ENCODE results near the gene TIMM29.
"Not testable (repeated sequence)": the region's sequence is repeated elsewhere in the genome, so short reads cannot be mapped to it uniquely, and the experiment has no call there.

TIMM29 gene

GRCh38 chr19:10936661-10937084 is 8.1 kb downstream of the TIMM29 start:
- no peak for DNase-seq (ENCODE audit: low read depth in 3 of 3, low spot score in 1 of 3)

GRCh38 chr19:10941649-10942048 is 13.0 kb downstream of the TIMM29 start:
- not testable (repeated sequence) for DNase-seq (ENCODE audit: low read depth in 3 of 3, low spot score in 1 of 3)

- DNase-seq (ENCODE audit: low read depth in 3 of 3, low spot score in 1 of 3): not testable (repeated sequence)
Observed at GRCh38 chr19:10943412-10943811, 14.8 kb downstream of the TIMM29 start.

GRCh38 chr19:10945264-10945663 is 16.7 kb downstream of the TIMM29 start:
- no peak for DNase-seq (ENCODE audit: low read depth in 3 of 3, low spot score in 1 of 3)

DNA sequence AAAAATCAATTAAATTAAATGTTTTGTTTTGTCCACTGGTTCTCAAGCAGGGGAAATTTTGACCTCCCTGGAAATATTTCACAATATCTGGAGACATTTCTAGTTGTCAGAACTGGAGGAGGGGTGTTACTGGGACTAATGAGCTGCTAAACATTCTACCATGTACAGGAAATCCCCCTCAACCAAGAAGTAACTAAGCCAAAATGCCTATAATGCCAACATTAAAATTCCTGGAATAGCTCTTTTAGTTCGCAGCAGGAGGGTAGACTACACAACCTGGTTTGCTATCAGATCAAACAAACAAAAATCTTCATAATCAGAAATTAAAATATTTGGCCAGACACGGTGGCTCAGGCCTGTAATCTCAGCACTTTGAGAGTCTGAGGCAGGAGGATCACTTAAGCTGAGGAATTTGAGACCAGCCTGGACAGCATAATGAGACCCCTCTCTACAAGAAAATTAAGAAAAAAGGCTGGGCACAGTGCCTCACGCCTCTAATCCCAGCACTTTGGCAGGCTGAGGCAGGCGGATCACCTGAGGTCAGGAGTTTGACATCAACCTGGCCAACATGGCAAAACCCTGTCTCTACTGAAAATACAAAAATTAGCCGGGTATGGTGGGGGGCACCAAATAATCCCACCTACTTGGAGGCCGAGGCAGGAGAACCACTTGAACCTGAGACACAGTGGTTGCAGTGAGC is 18.5 kb downstream of the TIMM29 start:
- DNase-seq (ENCODE audit: low read depth in 3 of 3, low spot score in 1 of 3): no peak

GRCh38 chr19:10952809-10953208 is 24.2 kb downstream of the TIMM29 start:
- no peak for DNase-seq (ENCODE audit: low read depth in 3 of 3, low spot score in 1 of 3)

DNA sequence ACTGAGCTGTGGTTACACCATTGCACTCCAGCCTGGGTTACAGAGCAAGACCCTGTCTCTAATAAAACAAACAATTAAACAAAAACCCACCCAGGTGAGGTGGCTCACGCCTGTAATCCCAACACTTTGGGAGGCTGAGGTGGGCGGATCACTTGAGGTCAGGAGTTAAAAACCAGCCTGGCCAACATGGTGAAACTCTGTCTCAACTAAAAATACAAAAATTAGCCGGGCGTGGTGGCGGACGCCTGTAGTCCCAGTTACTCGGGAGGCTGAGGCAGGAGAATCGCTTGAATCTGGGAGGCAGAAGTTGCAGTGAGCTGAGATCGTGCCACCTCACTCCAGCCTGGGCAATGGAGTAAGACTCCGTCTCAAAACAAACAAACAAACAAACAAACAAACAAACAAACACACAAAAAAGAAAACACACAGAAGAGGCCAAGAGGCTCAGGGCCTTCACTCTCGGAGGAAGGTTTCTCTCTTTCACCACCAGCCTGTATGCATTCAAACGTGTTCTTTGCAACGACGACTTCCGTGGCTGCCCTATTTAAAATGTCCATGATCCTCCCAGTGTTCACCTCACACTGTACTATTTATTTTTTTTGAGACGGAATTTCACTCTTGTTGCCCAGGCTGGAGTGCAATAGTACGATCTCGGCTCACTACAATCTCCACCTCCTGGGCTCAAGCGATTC is 30.8 kb downstream of the TIMM29 start:
- DNase-seq (ENCODE audit: low read depth in 3 of 3, low spot score in 1 of 3): not testable (repeated sequence)

DNA sequence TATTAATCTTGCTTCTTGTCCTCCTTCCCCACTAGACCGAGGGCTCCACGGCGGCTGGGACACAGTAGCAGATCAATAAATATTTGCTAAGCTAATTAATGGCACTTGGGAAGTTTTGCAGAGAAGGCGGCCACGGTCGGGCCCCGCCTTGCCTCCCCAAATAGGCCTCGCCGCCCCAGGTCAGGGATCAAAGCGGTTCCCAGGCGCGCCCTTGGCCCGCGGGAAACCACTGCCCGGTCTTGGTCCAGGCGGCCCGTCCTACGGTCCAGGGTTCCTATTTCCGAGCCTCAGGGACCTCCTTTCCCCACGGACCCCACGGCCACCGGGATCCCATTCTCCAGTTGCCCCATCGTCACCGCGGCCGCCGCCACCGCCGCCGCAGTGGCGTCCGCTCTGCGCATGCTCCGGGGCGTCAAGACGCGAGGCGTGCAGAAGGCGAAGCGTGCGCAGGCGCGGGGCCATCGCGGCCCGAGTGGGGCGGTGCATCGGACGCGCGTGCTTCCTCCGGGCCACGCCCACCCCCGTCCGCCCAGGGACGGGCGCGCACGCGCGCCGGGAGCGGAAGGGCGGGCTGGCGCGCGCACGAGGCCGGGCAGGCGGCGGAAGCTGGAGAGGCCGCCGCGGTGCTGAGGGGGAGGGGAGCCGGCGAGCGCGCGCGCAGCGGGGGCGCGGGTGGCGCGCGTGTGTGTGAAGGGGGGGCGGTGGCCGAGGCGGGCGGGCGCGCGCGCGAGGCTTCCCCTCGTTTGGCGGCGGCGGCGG is 31.9 kb downstream of the TIMM29 start, which contains the start of gene SMARCA4:
TSS of gene SMARCA4 (plus strand) at position 717 of the 759 bp plus-strand sequence. CDS start 23,122 bp downstream, outside the sequence.
- DNase-seq (ENCODE audit: low read depth in 3 of 3, low spot score in 1 of 3): peak; percentile 97 to 98 (median 98)

DNA sequence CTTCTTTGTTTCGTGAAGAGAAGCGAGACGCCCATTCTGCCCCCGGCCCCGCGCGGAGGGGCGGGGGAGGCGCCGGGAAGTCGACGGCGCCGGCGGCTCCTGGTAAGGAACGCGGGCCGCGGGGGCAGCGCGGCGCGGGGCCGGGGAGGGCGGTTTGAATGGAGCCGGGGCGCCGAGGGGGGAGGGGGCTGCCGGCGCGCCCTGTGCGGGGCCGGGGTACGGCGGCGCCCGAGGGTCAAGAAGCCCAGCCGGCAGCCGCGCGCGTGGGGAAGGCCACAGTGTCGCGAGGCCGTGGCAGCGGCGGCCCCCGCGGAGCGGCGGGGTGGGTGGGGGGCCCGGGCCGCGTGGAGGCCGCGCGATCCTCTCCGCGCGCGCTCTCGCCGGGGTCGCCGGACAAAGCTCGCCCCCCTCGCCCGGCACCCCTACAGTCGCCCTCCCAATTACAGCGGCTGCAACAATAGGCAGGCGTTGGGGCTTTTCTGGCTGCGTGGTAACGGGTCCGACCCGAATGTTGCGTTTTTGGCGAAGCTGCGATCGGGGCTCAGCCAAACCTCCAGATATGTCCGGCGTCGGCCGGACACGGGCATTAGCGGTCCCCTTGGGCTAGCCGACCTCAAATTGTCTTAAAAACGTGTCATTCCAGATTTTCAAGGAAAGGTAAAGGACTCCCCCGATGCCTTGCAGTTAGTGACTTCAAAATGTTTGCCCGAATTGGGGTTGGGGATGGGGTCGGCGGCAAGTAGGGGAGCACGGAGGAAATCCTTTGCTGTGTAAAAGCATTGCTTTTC is 32.7 kb downstream of the TIMM29 start:
- no peak for DNase-seq (ENCODE audit: low read depth in 3 of 3, low spot score in 1 of 3)

DNA sequence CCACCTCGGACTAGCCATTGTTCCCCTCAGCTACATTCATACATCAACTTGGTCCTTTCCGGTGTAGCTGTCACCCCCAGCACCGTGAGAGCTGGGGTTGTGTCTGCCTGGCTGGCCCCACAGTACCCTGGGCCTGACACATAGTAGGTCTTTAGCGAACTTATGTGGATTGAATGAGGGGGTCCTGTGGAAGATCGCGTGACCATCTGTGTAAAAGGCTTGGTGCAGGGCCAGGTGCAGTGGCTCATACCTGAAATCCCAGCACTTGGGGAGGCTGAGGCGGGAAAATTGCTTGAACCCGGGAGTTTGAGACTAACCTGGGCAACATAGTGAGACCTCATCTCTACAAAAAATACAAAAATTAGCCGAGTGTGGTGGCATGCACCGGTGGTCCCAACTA is 34.3 kb downstream of the TIMM29 start:
- DNase-seq (ENCODE audit: low read depth in 3 of 3, low spot score in 1 of 3): no peak

DNA sequence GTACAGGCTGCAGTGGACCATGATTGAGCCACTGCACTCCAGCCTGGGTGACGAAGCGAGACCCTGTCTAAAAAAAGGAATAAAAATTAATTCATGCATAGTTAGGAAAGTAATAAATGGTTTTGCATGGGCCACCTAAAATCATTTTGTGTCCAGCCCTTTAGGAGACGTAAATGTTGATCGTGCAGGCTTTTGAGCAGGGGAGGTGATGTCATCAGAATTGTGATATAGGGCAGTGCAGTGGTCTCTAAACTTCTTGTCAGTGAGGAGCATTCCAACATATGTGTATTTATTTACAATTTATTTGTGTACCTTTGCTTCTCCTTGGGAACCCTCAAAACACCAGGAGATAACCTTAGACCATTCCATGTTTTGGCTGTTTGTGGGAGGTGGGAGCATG is 35.3 kb downstream of the TIMM29 start:
- no peak for DNase-seq (ENCODE audit: low read depth in 3 of 3, low spot score in 1 of 3)

DNA sequence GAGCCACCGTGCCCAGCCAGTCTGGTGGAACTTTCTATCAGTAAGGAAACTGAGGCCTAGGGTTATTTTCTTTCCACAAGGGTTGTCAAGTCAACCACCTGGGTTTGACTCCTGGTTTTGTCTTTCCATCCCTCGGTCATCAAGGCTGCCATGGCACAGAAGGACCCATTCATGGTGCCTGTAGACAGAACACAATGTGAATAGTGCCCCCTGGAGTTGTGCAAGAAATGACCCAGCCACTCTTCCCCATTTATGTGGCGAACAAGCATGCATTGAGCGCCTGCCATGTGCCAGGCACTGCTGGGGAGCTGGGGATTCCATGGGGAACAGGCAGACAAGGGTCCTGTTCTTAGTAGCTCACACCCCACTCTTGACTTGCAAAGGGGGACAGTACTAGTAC is 36.3 kb downstream of the TIMM29 start:
- DNase-seq (ENCODE audit: low read depth in 3 of 3, low spot score in 1 of 3): no peak

GRCh38 chr19:10965398-10965797 is 36.8 kb downstream of the TIMM29 start:
- no peak for DNase-seq (ENCODE audit: low read depth in 3 of 3, low spot score in 1 of 3)

DNA sequence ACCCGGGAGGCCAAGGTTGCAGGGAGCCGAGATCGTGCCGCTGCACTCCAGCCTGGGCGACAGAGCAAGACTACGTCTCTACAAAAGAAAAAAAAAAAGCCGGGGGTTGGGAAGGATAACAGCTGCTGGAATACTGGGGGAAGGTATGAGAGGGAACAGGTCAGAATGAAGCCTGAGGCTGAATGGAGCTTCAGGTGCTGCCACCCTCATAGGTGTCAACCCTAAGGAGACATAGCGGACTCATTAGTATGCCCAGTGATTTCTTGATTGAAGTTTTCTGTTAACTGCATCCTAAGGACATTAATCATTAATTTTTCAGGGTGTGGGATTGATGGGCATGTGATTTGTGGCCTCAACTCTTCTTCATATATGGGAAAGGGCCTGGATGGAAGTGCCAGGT is 38.2 kb downstream of the TIMM29 start:
- no peak for DNase-seq (ENCODE audit: low read depth in 3 of 3, low spot score in 1 of 3)

DNA sequence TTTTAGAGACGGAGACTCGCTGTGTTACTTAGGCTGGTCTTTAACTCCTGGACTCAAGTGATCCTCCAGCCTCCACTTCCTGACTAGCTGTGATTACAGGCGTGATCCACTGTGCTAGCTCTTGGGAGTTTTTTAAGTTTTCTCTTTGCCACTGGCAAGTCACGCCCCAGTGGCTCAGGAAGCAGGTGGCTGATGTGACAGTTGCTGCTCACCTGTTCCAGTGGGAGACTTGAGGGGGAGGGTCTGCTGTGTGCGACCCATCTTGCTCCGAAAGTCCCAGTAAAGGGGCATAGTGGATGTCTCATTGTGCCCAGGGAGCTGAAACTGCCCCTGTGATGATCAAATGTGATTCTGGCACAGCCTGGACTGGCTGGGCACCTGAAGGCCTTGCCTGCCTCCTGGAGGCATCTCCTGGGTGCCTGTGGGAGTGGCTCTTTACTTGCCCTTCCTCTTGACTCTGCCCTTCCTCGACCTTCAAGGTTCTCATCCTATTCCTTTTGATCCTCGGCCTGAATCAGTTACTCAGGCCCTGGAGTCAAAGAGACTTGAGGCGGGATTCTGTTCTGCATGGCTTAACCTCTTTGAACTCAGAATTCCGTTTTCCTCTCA is 40.0 kb downstream of the TIMM29 start:
- DNase-seq (ENCODE audit: low read depth in 3 of 3, low spot score in 1 of 3): no peak

DNA sequence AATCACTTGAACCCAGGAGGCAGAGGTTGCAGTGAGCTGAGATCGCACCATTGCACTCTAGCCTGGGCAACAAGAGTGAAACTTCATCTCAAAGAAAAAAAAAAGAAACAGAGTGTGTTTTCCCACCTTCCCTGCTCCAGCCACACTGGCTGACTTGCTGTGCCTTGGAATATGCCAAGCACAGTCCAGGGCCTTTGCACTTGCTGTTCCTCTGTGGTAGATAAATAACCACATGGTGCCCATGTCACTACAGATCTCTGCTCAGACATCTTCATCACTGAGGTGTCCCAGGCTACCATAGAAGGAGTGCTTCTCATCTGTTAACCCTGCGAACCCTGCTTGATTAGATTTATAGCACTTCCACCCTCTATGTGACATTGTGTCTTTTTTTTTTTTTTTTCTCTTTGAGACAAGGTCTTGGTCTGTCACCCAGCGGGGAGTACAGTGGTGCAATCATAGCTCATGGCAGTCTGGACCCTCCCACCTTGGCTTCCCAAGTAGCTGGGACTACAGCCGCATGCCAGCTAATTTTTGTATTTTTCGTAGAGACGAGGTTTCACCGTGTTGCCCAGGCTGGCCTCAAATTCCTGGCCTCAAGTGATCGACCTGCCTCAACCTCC is 42.6 kb downstream of the TIMM29 start:
- no peak for DNase-seq (ENCODE audit: low read depth in 3 of 3, low spot score in 1 of 3)

- DNase-seq (ENCODE audit: low read depth in 3 of 3, low spot score in 1 of 3): no peak
Observed at GRCh38 chr19:10975374-10976130, 46.9 kb downstream of the TIMM29 start.

GRCh38 chr19:10976131-10976892 is 47.7 kb downstream of the TIMM29 start:
- DNase-seq (ENCODE audit: low read depth in 3 of 3, low spot score in 1 of 3): no peak

GRCh38 chr19:10977742-10978092 is 49.1 kb downstream of the TIMM29 start:
- no peak for DNase-seq (ENCODE audit: low read depth in 3 of 3, low spot score in 1 of 3)
